ENCODE data around the gene NOXRED1. TPM values are rescaled to one million over a fixed set of nuclear protein-coding genes. Genes with fewer than 3 reads are reported as not detected.
A peak's percentile ranks its signal among the peaks of the same experiment; 100 is the strongest.

The NOXRED1 gene
- total RNA-seq, 1 experiment from 2014 or later = 0.58 TPM

- no peak overlapping the region for H3K27ac ChIP-seq (ENCODE audit: low read depth, low read length, poor library complexity, severe bottlenecking)
- no peak for DNase-seq (ENCODE audit: low spot score)
- no peaks in the 10 kb centered on the region for H3K27me3 ChIP-seq (replicated peaks; ENCODE audit: insufficient read depth, low read depth, low read length, poor library complexity)
- intact Hi-C loops (cut with micrococcal nuclease; ENCODE audit: unreplicated experiment) = no loop called here
- no peaks in the 10 kb centered on the region for H3K9me3 ChIP-seq (ENCODE audit: low read depth, low read length, poor library complexity, severe bottlenecking)
- POLR2A ChIA-PET (ENCODE audit: low non-redundant PET) = no interaction called here
- TF ChIP-seq EZH2 (IDR thresholded peaks at IDR 0.05; ENCODE audit: borderline replicate concordance, low read depth, low read length, poor library complexity, severe bottlenecking) (no peak), CTCF (conservative IDR thresholded peaks at IDR 0.05; ENCODE audit: low read depth, low read length) (no peak)
- H3K4me1 ChIP-seq (ENCODE audit: insufficient read depth, low read length, poor library complexity, severe bottlenecking) = no peaks in the 10 kb centered on the region
- no peaks in the 10 kb centered on the region for H3K36me3 ChIP-seq (ENCODE audit: insufficient read depth, low read length, poor library complexity, severe bottlenecking)
- no peak overlapping the region for H3K4me3 ChIP-seq (ENCODE audit: low read depth, low read length, poor library complexity, severe bottlenecking)
- CTCF ChIA-PET = no interaction called here
- no TSS peak for BruUV-seq (replicated peaks)
Observed at GRCh38 chr14:77390188-77390587, 33.1 kb downstream of the NOXRED1 start.

DNA sequence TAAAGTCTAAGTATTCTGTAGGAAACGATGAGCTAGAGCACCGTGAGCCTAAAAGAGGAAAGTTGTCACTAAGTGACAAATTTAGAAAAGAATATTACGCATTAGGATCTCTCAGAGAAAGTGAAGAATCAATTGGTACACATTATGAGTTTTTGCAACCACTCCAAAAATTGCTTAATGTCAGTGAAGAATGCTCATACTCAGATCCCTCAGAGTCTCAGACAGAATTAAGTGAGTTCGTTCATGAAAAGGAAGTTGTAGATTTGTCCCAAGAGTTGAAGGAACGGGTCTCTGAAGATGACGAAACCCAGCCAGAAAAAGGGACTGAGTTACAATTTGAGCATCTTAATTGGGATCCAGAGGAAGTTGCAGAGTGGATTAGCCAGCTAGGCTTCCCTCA is 44.6 kb downstream of the NOXRED1 start:
- no peak for DNase-seq (ENCODE audit: low spot score)
- TSS peak; percentile 56 for BruUV-seq (replicated peaks)
- no peaks in the 10 kb centered on the region for H3K27me3 ChIP-seq (replicated peaks; ENCODE audit: insufficient read depth, low read depth, low read length, poor library complexity)
- no peak overlapping the region for H3K27ac ChIP-seq (ENCODE audit: low read depth, low read length, poor library complexity, severe bottlenecking)
- intact Hi-C loops (cut with micrococcal nuclease; ENCODE audit: unreplicated experiment) = no loop called here
- ChIA-PET POLR2A (ENCODE audit: low non-redundant PET) (no interaction called here), CTCF (no interaction called here)
- no peaks in the 10 kb centered on the region for H3K36me3 ChIP-seq (ENCODE audit: insufficient read depth, low read length, poor library complexity, severe bottlenecking)
- no peak overlapping the region for H3K4me3 ChIP-seq (ENCODE audit: low read depth, low read length, poor library complexity, severe bottlenecking)
- TF ChIP-seq EZH2 (IDR thresholded peaks at IDR 0.05; ENCODE audit: borderline replicate concordance, low read depth, low read length, poor library complexity, severe bottlenecking) (no peak), CTCF (conservative IDR thresholded peaks at IDR 0.05; ENCODE audit: low read depth, low read length) (no peak)
- peaks cover 4% of the 10 kb centered on the region for H3K4me1 ChIP-seq (ENCODE audit: insufficient read depth, low read length, poor library complexity, severe bottlenecking)
- no peaks in the 10 kb centered on the region for H3K9me3 ChIP-seq (ENCODE audit: low read depth, low read length, poor library complexity, severe bottlenecking)

GRCh38 chr14:77377502-77377844 is 45.9 kb downstream of the NOXRED1 start:
- Histone ChIP-seq H3K4me3 (ENCODE audit: low read depth, low read length, poor library complexity, severe bottlenecking) (peak overlapping the region; percentile 76), H3K27me3 (replicated peaks; ENCODE audit: insufficient read depth, low read depth, low read length, poor library complexity) (no peaks in the 10 kb centered on the region), H3K36me3 (ENCODE audit: insufficient read depth, low read length, poor library complexity, severe bottlenecking) (no peaks in the 10 kb centered on the region), H3K27ac (ENCODE audit: low read depth, low read length, poor library complexity, severe bottlenecking) (no peak overlapping the region), H3K4me1 (ENCODE audit: insufficient read depth, low read length, poor library complexity, severe bottlenecking) (peaks cover 6% of the 10 kb centered on the region), H3K9me3 (ENCODE audit: low read depth, low read length, poor library complexity, severe bottlenecking) (no peaks in the 10 kb centered on the region)
- no TSS peak for BruUV-seq (replicated peaks)
- intact Hi-C loops (cut with micrococcal nuclease; ENCODE audit: unreplicated experiment) = loop anchor here (2.0 kb wide), 1 partner anchor 57 kb away; the partner anchor contains the start of genes GSTZ1 and POMT2
- CTCF ChIA-PET = interaction anchor here (0.6 to 1.3 kb wide), 3 partner anchors 8 to 384 kb away, joined by 3 to 7 read pairs (median 3); no protein-coding TSS in a partner anchor
- POLR2A ChIA-PET (ENCODE audit: low non-redundant PET) = no interaction called here
- DNase-seq (ENCODE audit: low spot score) = no peak
- TF ChIP-seq EZH2 (IDR thresholded peaks at IDR 0.05; ENCODE audit: borderline replicate concordance, low read depth, low read length, poor library complexity, severe bottlenecking) (no peak), CTCF (conservative IDR thresholded peaks at IDR 0.05; ENCODE audit: low read depth, low read length) (no peak)

Data from A673 (cell line).